MM.1S (cell line): ENCODE data around the gene CCR1.

Experiments used
- CTCF ChIP-seq: fragments of 300-600 bp; sonication (generic); IDR thresholded peaks from 2 replicates; pipeline ENCODE4 v1.5.1; 2016; ENCODE audit warnings: antibody characterized with exemption, low read length, mixed read lengths
- EZH2phosphoT487 ChIP-seq: fragments of 300-600 bp; sonication (generic); IDR thresholded peaks from 2 replicates; pipeline ENCODE4 v1.6.1; 2018; ENCODE audit warnings: antibody characterized with exemption, low read length

- TF ChIP-seq CTCF = no peak
- TF ChIP-seq EZH2phosphoT487 = no peak
These were observed 14.7 kb downstream of the CCR1 start for GRCh38 chr3:46193436-46193835.
